Fibroblast of villous mesenchyme (primary cell): ENCODE results near the gene C1orf105. TPM values are rescaled to one million over a fixed set of nuclear protein-coding genes. Genes with fewer than 3 reads are reported as not detected.

Experiments used
- DNase-seq: peaks from one replicate; pipeline ENCODE4 v3.0.0-alpha.2; 2010; ENCODE audit warnings: low read depth
- H3K4me3 ChIP-seq: 2 replicates; pipeline ENCODE4 v1.5.1; 2011; ENCODE audit warnings: low read depth, mild to moderate bottlenecking, low read length
- total RNA-seq: library from RNA; depleted of rRNA; stranded (reverse); fragments of >200 nt; gene quantifications from 2 replicates; pipeline ENCODE4 v1.2.3, GENCODE V29; 2012
- TF ChIP-seq, protein P1 (sequence below): IDR thresholded peaks from 2 replicates; pipeline ENCODE4 v1.5.1; 2012; ENCODE audit warnings: low read depth, mild to moderate bottlenecking, low read length; ENCODE audit not compliant: insufficient read depth

The C1orf105 gene
- total RNA-seq, 1 donor: not detected

DNA sequence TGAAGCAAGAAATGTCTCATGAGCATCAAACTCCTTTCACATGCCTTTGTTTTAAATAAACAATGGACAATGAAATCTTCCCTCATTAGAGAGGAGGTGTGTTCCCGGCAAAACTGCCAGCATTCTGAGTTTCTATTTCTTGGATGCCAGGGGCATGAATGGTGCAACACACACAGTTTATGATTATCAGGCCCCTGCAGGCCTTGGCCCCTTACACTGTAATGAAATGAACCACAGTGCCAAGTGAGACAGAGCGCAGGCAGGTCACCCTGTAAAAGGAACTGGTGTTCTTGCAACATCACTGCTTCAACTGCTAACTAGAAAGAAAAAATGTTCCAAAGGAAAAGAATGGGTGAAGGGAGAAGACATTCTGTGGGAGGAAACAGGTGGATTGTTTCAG, 27.2 kb downstream of the C1orf105 start:
- H3K4me3 ChIP-seq: no peak overlapping the region
- TF ChIP-seq, protein P1, sequence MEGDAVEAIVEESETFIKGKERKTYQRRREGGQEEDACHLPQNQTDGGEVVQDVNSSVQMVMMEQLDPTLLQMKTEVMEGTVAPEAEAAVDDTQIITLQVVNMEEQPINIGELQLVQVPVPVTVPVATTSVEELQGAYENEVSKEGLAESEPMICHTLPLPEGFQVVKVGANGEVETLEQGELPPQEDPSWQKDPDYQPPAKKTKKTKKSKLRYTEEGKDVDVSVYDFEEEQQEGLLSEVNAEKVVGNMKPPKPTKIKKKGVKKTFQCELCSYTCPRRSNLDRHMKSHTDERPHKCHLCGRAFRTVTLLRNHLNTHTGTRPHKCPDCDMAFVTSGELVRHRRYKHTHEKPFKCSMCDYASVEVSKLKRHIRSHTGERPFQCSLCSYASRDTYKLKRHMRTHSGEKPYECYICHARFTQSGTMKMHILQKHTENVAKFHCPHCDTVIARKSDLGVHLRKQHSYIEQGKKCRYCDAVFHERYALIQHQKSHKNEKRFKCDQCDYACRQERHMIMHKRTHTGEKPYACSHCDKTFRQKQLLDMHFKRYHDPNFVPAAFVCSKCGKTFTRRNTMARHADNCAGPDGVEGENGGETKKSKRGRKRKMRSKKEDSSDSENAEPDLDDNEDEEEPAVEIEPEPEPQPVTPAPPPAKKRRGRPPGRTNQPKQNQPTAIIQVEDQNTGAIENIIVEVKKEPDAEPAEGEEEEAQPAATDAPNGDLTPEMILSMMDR: no peak
- no peak for DNase-seq

DNA sequence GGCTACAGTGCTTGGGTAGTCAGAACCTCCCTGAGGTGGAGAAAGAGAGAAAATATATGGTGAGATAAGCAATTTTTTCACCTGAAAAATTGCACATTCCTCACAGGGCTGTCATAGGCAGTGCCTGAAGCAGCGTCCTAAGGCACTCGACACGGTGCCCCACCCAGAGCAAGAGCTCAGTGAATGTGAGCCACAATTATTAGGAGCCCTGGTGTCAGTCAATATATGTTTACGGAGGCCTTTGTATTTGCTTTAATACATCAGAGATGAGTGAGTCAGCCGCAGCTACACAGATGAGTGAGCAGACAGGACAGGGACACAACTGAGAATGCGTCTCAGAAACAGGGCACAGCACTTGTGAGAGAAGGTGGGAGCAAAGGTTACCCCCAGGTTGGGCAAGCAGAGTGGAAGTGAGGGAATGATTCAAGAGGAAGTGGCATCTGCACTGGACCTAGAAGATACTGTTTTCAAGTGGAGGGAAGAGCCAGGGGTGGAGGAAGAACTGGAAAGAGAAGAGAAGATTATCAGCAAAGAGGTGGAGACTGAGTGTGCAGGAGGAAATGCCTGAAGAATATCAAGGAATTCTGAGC, 28.6 kb downstream of the C1orf105 start:
- DNase-seq: no peak
- H3K4me3 ChIP-seq: no peak overlapping the region
- TF ChIP-seq, protein P1: no peak

DNA sequence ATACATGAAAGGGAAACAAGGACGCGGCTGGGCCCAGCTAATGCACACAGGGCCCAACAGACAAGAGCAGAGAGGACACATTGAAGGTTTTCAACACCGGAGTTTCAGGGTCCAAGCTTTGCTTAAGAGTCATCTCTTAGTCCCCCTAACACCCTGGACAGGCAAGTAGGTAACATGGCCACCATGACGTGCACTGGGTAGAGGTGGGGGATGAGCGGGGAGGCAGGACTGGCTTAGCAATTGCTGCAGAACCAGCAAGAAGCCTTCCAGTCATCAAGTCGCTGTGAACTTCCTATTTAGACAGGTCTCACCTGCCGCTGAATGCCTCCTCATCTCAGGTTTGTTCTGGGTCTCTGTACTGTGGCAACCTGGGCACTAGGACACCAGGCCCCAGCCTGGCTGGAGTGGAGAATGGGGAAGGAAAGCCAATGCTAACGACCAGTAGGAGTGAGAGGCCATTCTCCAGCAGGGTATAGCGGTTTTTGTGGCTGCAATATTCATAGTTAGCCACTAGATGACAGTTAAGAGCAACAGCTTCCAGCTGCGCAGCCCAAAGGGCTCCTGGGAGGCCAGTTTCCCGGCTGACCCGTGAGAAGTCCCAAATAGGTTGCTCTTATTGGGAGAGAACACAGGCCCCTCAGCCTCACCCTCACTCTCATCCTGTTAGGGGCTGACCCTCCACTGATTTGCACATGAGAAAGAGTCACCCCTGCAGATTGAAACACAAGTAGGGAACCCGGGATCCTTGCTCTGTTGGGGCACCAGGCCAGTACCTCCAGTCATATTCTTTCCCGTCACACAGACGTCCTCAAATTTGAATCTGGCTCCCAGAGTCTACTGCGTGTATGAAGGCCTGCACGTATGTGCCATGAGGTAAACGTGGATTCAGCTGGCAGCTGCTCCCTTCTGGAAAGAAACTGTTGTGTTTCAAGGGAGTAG, 29.4 kb downstream of the C1orf105 start:
- no peak overlapping the region for H3K4me3 ChIP-seq
- TF ChIP-seq, protein P1: peak; percentile 96
- DNase-seq: peak; percentile 61

- TF ChIP-seq, protein P1: no peak
- DNase-seq: no peak
- no peak overlapping the region for H3K4me3 ChIP-seq
Observed at GRCh38 chr1:172450524-172450885, 30.0 kb downstream of the C1orf105 start.

DNA sequence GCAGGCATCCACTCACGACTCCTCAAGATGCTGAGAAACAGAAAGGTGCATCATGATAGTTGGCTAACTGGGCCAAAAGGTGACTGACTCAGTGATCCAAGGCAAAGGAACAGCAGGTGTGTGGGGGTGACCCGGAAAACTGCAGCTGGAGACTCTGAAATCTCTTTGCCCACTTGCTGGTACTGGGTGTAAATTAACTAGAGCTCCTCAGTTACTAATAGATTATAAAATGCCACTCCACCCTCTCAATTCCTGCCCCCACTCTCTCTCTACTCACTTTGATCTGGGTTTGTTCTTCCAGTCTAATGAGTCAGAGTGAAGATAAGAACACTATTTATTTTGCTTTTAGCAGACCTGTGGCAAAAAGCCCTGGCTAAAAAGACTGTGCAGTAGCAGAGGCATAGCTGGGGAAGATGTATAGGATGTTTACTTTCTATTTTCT, 30.5 kb downstream of the C1orf105 start:
- TF ChIP-seq, protein P1: no peak
- peak; percentile 54 for DNase-seq
- H3K4me3 ChIP-seq: no peak overlapping the region

DNA sequence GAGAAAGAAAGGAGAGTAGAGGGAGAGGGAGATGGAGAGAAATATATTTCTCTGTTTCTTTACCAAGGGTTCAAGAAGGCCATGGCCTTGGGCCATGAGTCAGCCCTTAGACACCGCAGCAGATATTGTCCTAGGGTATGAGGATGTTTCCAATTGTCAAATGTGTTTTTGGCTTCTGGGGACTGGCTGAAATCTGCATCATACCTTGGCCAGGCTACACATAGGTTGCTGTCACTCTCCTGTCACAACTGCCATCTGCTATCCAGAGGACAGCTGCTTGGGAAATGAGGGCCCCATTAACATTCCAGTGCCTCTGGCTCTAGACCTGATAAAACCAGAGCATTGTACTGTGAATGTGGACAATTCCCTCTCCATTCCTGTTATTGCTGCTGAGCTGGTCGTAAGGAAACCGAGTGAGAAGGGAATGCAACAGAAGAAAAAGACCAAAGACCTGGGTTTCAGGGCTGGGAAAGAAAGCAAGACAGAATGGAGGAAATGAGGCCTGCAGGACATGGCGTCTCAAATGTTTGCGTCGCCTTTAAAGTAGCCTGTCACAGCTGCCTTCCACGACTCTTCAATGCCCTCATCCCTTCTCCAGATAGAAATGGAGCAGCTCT, 32.2 kb downstream of the C1orf105 start:
- TF ChIP-seq, protein P1: no peak
- DNase-seq: no peak
- no peak overlapping the region for H3K4me3 ChIP-seq
